Subcutaneous abdominal adipose tissue (tissue), 5 donors: ENCODE data around the gene ATP11A.
"Not testable (repeated sequence)": the region's sequence is repeated elsewhere in the genome, so short reads cannot be mapped to it uniquely, and the experiment has no call there.

ENCODE experiments used
- H3K27ac ChIP-seq: one replicate; pipeline ENCODE4 v1.7.0; 2013; ENCODE audit warnings: low read depth, mild to moderate bottlenecking, inconsistent platforms, low read length, moderate library complexity
- H3K27me3 ChIP-seq, 5 donors: one replicate each; pipeline ENCODE4 v1.7.0; 2013; ENCODE audit warnings: low read length in 5 of 5, inconsistent platforms in 1 of 5; ENCODE audit not compliant: control insufficient read depth in 5 of 5, insufficient read depth in 4 of 5
- H3K36me3 ChIP-seq, 5 donors: one replicate each; pipeline ENCODE4 v1.7.0; 2013; ENCODE audit warnings: low read length in 5 of 5; ENCODE audit not compliant: control insufficient read depth in 5 of 5, insufficient read depth in 5 of 5
- H3K4me1 ChIP-seq, 5 donors: one replicate each; pipeline ENCODE4 v1.7.0; 2013; ENCODE audit warnings: low read length in 5 of 5, mild to moderate bottlenecking in 3 of 5, moderate library complexity in 1 of 5; ENCODE audit not compliant: control insufficient read depth in 5 of 5, insufficient read depth in 5 of 5
- H3K4me3 ChIP-seq, 5 donors: one replicate each; pipeline ENCODE4 v1.7.0; 2013; ENCODE audit warnings: low read length in 5 of 5, low read depth in 1 of 5
- H3K9ac ChIP-seq, 5 donors: one replicate each; pipeline ENCODE4 v1.7.0; 2013; ENCODE audit warnings: low read length in 5 of 5, mild to moderate bottlenecking in 4 of 5, moderate library complexity in 3 of 5
- H3K9me3 ChIP-seq, 5 donors: one replicate each; pipeline ENCODE4 v1.7.0; 2013; ENCODE audit warnings: low read length in 5 of 5; ENCODE audit not compliant: control insufficient read depth in 5 of 5
- donor health status: healthy.
- donor health status: healthy.
- donor health status: healthy.
- donor health status: healthy.
- donor health status: healthy.

ATP11A gene

DNA sequence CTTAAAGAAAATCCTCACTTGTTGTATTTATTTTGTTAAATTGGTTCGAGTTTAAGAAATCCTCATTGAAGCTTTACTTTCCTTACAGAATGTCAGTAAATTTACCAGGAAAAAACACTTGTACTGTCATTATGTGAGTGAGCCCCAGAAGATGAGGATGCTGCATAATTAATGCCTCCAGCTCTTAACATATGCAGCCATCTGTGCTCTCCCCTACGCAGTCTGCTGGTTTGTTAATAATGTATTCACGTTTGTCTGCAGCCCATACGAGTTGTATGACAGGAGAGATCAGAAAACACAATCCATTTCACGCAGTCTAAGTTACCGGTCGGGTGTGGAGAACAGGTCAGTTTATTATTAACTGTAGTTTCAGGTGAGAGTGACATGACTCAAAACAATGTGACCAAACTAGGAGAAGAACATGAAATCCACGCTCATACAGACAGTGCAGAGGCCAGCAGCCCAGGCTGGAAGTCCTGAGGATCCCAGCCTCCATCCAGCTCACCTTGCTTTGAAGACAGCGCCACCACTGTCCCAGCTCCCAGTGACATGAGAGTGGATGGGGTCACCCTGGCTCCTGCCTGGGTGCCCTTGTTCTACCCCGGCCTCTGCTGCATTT is 19.8 kb upstream of the ATP11A start:
- no peak overlapping the region for H3K4me3 ChIP-seq
- H3K9me3 ChIP-seq = no peaks in the 10 kb centered on the region
- H3K36me3 ChIP-seq = no peaks in the 10 kb centered on the region
- H3K9ac ChIP-seq = no peak overlapping the region
- peaks cover 0 to 3% (median 0%) of the 10 kb centered on the region in 5 donors for H3K4me1 ChIP-seq
- H3K27me3 ChIP-seq = peaks cover 5 to 18% (median 7%) of the 10 kb centered on the region in 5 donors
- no peak overlapping the region for H3K27ac ChIP-seq

DNA sequence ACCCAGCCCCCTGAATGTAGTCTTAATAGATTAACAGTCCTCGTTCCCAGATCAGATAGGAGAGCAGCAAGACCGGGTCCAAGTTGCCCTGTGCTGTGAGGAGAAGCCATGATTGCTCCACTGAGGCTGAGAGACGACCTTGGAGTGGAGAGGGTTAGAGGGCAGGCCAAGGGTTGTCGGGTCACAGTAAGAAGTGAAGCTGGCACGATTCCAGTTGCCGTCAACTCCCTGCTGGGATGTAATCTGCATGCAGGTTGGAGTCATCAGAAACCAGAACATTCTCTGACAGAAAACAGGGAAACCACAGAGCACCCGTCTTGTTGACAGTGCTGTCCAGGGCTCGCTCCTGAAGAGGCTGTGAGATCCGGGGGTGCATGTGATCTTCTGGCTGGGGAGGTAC is 19.0 kb upstream of the ATP11A start:
- no peak overlapping the region for H3K27ac ChIP-seq
- peaks cover 0 to 3% (median 0%) of the 10 kb centered on the region in 5 donors for H3K4me1 ChIP-seq
- H3K9ac ChIP-seq = no peak overlapping the region
- H3K27me3 ChIP-seq = peaks cover 0 to 14% (median 6%) of the 10 kb centered on the region in 5 donors
- no peak overlapping the region for H3K4me3 ChIP-seq
- no peaks in the 10 kb centered on the region for H3K36me3 ChIP-seq
- H3K9me3 ChIP-seq = no peaks in the 10 kb centered on the region

DNA sequence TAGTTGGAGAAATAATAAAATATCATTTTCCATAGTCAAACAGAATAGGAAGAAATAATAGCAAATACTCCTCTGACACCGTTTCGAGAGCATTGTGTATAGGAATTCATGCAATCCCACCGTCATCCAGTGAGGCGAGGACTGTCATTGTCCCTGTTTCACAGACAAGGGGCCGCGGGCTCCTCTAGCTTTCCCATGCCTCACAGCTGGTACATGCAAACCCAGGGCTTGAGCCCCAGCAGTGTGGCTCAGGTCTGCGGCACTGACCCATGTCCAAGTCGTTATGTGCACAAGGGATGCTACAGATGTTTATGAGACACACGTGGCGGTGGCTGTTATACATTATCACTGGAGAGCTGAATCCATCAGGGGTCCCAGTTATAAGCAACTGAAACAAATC is 18.5 kb upstream of the ATP11A start:
- Histone ChIP-seq H3K27me3 (peaks cover 0 to 14% (median 6%) of the 10 kb centered on the region in 5 donors), H3K4me3 (no peak overlapping the region), H3K27ac (no peak overlapping the region), H3K9me3 (no peaks in the 10 kb centered on the region), H3K4me1 (peaks cover 0 to 1% (median 0%) of the 10 kb centered on the region in 5 donors), H3K36me3 (no peaks in the 10 kb centered on the region), H3K9ac (no peak overlapping the region)

DNA sequence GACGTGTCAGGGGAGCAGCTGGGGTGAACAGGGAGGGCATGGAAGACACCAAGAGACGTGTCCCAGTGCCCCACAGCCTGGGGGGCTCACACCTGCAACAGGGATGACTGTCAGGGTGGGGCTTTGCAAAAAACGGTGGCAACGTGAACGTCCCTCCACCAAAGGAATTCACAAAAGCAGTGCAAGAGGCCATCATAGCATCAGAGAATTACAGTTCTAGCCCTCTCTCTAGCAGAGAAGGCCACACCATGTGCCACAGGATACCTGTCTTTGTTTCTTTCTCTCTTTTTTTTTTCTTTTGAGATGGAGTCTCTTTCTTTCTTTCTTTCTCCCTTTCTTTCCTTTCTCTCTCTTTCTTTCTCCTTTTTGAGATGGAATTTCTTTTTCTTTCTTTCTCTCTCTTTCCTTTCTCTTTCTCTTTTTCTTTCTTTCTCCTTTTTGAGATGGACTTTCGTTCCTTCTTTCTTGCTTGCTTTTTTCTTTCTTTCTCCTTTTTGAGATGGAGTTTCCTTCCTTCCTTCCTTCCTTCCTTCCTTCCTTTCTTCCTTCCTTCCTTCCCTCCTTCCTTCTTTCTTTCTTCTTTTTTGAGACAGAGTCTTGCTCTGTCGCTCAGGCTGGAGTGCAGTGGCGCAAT is 17.1 kb upstream of the ATP11A start:
- no peaks in the 10 kb centered on the region for H3K9me3 ChIP-seq
- no peaks in the 10 kb centered on the region for H3K36me3 ChIP-seq
- no peaks in the 10 kb centered on the region for H3K4me1 ChIP-seq
- H3K27me3 ChIP-seq = peaks cover 0 to 14% (median 8%) of the 10 kb centered on the region in 5 donors
- no peak overlapping the region for H3K4me3 ChIP-seq
- H3K27ac ChIP-seq = no peak overlapping the region
- H3K9ac ChIP-seq = no peak overlapping the region

DNA sequence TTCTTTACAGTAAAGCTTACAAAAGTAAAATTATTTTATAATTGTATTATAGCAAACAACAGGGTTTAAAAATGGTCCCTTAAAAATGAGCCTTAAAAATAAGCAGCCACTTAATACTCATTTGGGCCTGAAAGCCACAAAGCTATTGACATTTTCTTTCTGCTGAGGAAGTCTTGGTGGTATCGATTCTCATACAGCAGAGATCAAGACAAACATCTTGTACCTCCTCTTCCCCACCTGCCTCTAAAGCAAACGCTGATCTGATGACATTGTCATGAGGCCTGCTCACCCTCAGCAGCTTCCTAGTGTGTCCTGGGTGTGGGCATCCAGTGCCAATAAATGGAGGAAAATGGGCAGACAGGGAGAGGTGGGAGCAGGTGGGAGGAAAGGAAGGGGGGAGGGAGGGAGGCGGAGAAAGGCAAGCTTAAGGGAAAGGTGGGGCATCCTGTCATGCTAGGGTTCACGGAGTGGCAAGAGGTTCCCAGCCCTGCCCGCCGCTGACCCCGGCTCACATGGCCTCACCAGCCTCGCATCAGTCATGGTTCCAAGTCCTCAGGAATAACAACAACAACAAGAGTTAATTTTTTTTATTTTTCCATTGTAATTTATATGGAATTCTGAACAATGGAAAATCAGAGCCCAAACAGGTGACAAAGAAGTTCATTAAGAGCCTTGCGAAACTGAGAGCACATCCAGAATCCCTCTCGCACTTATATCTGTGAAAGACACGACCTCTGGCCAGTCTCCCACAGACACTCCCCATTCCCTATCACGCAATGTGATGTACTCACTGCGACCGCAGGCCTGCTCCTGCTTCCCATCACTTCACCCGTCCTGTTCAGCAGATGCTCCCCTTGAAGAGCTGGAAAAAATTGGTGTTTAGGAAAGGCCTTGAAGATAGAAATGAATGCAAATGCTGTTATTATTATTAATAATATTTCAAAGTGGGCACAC is 15.1 kb upstream of the ATP11A start:
- Histone ChIP-seq H3K27ac (no peak overlapping the region), H3K36me3 (no peaks in the 10 kb centered on the region), H3K9me3 (no peaks in the 10 kb centered on the region), H3K4me1 (no peaks in the 10 kb centered on the region), H3K9ac (no peak overlapping the region), H3K27me3 (peaks cover 0 to 11% (median 9%) of the 10 kb centered on the region in 5 donors), H3K4me3 (no peak overlapping the region)

DNA sequence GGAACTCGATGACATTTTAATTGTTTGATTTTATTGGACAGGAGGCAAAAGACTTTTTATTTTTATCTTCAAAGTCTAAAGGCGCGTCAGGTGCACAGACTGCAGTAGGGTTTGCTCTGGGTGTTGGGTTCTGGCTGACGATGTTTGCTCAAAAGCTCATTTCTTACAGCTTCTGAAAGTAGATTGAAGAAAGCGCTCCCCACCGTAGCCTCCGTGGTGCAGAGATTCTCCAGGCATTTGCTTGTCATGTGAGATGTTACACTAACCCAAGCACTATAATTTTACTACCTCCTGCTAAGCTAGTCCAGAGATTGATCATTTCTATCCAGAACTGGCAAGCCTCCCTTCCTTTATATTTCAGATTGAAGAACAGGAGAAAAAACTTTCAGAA is 14.5 kb upstream of the ATP11A start:
- Histone ChIP-seq H3K36me3 (no peaks in the 10 kb centered on the region), H3K9ac (no peak overlapping the region), H3K4me1 (no peaks in the 10 kb centered on the region), H3K4me3 (no peak overlapping the region), H3K27me3 (peaks cover 0 to 11% (median 9%) of the 10 kb centered on the region in 5 donors), H3K27ac (no peak overlapping the region), H3K9me3 (no peaks in the 10 kb centered on the region)

DNA sequence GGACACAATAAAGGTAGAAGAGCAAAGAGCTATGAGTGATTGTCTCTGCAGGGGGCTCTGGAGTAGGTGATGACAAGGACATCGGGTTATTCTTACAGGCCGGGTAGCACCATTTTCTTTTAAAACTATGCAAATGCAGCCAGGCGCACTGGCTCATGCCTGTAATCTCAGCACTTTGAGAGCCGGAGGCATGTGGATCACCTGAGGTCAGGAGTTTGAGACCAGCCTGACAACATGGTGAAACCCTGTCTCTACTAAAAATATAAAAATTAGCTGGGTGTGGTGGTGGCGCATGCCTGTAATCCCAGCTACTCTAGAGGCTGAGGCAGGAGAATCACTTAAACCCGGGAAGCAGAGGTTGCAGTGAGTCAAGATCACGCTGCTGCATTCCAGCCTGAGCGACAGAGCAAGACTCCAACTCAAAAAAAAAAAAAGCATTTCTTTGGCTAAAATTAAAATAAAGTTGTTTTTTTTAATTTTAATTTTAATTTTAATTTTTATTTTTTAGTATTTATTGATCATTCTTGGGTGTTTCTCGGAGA is 12.3 kb upstream of the ATP11A start:
- H3K36me3 ChIP-seq, H3K9ac ChIP-seq, H3K4me1 ChIP-seq, H3K4me3 ChIP-seq, H3K9me3 ChIP-seq, H3K27me3 ChIP-seq, H3K27ac ChIP-seq: not testable (repeated sequence)

DNA sequence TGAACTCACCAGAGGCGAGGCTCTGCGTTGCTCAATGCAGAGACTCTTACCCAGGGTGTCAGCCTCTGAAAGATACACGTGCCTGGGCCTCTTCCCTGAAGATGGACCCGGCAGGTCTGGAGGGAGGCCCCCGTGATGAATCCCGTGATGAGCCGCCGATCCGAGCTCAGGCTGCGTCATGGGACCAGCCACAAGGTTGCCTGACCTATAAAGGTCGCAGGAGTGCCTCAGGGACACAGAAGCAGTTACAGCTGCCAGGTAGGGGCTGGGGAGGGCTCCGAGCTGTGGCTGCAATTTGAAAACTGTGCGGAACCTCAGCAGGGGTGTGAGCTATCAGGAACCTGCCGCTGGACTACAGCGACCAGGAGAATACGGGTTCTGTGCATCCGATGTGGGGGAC is 10.5 kb upstream of the ATP11A start:
- H3K4me3 ChIP-seq = no peak overlapping the region
- no peaks in the 10 kb centered on the region for H3K36me3 ChIP-seq
- no peaks in the 10 kb centered on the region for H3K9me3 ChIP-seq
- no peak overlapping the region for H3K9ac ChIP-seq
- H3K4me1 ChIP-seq = no peaks in the 10 kb centered on the region
- peaks cover 0 to 6% (median 0%) of the 10 kb centered on the region in 5 donors for H3K27me3 ChIP-seq
- H3K27ac ChIP-seq = no peak overlapping the region

DNA sequence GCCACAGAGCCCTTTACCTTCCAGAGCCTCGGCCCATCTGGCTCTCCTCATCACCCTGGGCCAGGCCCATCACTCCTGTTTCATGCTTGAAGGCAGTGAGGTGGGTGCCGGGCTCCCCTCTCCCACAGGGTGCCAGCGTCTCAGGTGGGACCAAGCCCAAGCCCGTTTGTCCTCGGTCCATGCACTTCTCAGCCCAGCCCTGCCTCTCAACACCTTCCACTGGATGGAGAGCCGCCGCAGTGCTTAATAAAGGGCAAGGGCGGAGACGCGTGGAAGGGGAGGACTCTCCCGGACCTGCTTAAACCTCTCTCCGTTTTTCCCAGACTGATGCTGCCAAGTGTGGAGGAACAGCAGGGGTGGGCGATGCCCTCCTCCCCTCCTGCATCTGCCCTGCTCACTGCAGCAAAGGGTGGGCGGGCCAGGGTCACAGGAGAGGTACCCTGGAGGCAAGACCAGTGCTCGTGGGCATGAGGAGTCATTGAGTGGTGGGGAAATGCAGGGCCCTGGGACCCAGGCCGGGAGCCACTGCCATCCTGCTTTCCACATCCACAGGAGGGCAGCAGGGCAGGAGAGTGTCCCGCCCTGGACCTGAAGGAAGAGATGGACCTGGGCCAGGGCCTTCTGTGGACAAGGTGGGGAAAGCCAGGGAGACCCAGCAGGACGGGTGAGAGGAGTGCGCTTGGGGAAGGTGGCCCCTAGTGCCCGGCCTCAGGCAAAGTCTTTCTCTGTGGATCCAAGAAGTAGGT is 9.7 kb upstream of the ATP11A start:
- Histone ChIP-seq H3K27ac (no peak overlapping the region), H3K9me3 (no peaks in the 10 kb centered on the region), H3K9ac (no peak overlapping the region), H3K27me3 (peaks cover 0 to 6% (median 0%) of the 10 kb centered on the region in 5 donors), H3K36me3 (no peaks in the 10 kb centered on the region), H3K4me3 (no peak overlapping the region), H3K4me1 (no peaks in the 10 kb centered on the region)
